Vagina (tissue), 2 donors: ENCODE measurements around the gene NIPA2. TPM values are rescaled to one million over a fixed set of nuclear protein-coding genes. Genes with fewer than 3 reads are reported as not detected.

Source experiments
- DNase-seq, 2 donors: peaks; one replicate each; pipeline ENCODE4 v3.0.0-alpha.2; 2017; ENCODE audit errors: extremely low spot score in 2 of 2
- H3K27ac ChIP-seq: fragments of 200-600 bp; sonication (generic); one replicate; pipeline ENCODE4 v1.5.1; 2019
- H3K27me3 ChIP-seq: fragments of 200-600 bp; sonication (generic); one replicate; pipeline ENCODE4 v1.5.1; 2019
- H3K36me3 ChIP-seq, 2 donors: fragments of 200-600 bp; sonication (generic); one replicate each; pipeline ENCODE4 v1.5.1; 2017 to 2019
- H3K4me1 ChIP-seq: fragments of 200-600 bp; sonication (generic); one replicate; pipeline ENCODE4 v1.5.1; 2019
- H3K4me3 ChIP-seq, 2 donors: fragments of 200-600 bp; sonication (generic); 1 replicate in 1 of 2; 2 replicates in 1 of 2; pipeline ENCODE4 v1.5.1; 2016 to 2019
- H3K9me3 ChIP-seq: fragments of 200-600 bp; sonication (generic); one replicate; pipeline ENCODE4 v1.5.1; 2019
- POLR2A ChIP-seq, 2 donors: fragments of 450-650 bp; IDR thresholded peaks; one replicate each; pipeline ENCODE4 v1.6.1; 2017; ENCODE audit warnings: antibody characterized with exemption in 2 of 2, mild to moderate bottlenecking in 2 of 2, moderate library complexity in 2 of 2
- POLR2AphosphoS5 ChIP-seq, 2 donors: sonication (generic); formaldehyde crosslinking; IDR thresholded peaks; one replicate each; pipeline ENCODE4 v1.9.0; 2017; ENCODE audit warnings: antibody characterized with exemption in 2 of 2, mild to moderate bottlenecking in 2 of 2, low read depth in 1 of 2; ENCODE audit not compliant: insufficient read depth in 1 of 2
- intact Hi-C: fragments of 100-400 bp; cut with DNase I; formaldehyde crosslinking; loops from one replicate; pipeline ENCODE4 v1.15.1; 2023
- total RNA-seq: library from RNA; depleted of rRNA; stranded (reverse); fragments of >200 nt; gene quantifications from one replicate; pipeline ENCODE4 v1.2.3, GENCODE V29; 2016
- TF ChIP-seq, protein P1 (sequence below), 3 experiments: fragments of 450-650 bp in 2 of 3; fragments of 200-600 bp in 1 of 3; sonication (generic) in 1 of 3; IDR thresholded peaks; one replicate each; pipeline ENCODE4 v1.5.1; 2017 to 2019; ENCODE audit warnings: antibody characterized with exemption in 3 of 3, mild to moderate bottlenecking in 2 of 3, moderate library complexity in 2 of 3

Gene NIPA2
- total RNA-seq, 1 donor from 2014 or later: 23.1 TPM

DNA sequence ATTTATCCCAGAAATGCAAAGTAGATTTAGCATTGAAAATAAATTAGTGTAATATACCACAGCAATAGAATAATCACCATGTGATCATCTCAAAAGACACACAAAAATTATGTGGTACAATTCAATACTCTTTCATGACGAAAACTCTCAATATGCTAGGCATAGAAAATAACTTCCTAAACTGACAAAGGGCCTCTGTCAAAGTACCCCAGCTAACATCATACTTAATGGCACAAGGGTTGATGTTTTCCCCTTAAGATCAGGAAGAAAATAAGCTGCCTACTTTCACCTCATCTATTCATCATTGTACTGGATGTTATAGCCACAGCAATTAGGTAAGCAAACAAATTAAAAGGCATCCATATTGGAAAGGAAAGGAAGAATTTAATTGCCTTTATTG lies 22.7 kb upstream of the NIPA2 start:
- intact Hi-C loops: no loop called here
- Histone ChIP-seq H3K4me1 (no peaks in the 10 kb centered on the region), H3K27ac (no peak overlapping the region), H3K4me3 (no peak overlapping the region), H3K27me3 (no peaks in the 10 kb centered on the region), H3K36me3 (peaks cover 0 to 6% of the 10 kb centered on the region in 2 donors), H3K9me3 (no peaks in the 10 kb centered on the region)
- DNase-seq: no peak
- TF ChIP-seq POLR2AphosphoS5 (IDR thresholded peaks at IDR 0.05; ENCODE audit: insufficient read depth in 1 of 2, low read depth in 1 of 2) (no peak), POLR2A (IDR thresholded peaks at IDR 0.05) (no peak)
- TF ChIP-seq, protein P1, sequence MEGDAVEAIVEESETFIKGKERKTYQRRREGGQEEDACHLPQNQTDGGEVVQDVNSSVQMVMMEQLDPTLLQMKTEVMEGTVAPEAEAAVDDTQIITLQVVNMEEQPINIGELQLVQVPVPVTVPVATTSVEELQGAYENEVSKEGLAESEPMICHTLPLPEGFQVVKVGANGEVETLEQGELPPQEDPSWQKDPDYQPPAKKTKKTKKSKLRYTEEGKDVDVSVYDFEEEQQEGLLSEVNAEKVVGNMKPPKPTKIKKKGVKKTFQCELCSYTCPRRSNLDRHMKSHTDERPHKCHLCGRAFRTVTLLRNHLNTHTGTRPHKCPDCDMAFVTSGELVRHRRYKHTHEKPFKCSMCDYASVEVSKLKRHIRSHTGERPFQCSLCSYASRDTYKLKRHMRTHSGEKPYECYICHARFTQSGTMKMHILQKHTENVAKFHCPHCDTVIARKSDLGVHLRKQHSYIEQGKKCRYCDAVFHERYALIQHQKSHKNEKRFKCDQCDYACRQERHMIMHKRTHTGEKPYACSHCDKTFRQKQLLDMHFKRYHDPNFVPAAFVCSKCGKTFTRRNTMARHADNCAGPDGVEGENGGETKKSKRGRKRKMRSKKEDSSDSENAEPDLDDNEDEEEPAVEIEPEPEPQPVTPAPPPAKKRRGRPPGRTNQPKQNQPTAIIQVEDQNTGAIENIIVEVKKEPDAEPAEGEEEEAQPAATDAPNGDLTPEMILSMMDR (IDR thresholded peaks at IDR 0.05): no peak

GRCh38 chr15:22819651-22820050 lies 18.8 kb upstream of the NIPA2 start:
- intact Hi-C loops: no loop called here
- Histone ChIP-seq H3K4me1 (no peaks in the 10 kb centered on the region), H3K4me3 (no peak overlapping the region), H3K9me3 (no peaks in the 10 kb centered on the region), H3K27me3 (no peaks in the 10 kb centered on the region), H3K27ac (no peak overlapping the region), H3K36me3 (peaks cover 0 to 39% of the 10 kb centered on the region in 2 donors)
- TF ChIP-seq, protein P1 (IDR thresholded peaks at IDR 0.05): no peak
- TF ChIP-seq POLR2AphosphoS5 (IDR thresholded peaks at IDR 0.05; ENCODE audit: insufficient read depth in 1 of 2, low read depth in 1 of 2): no peak
- TF ChIP-seq POLR2A (IDR thresholded peaks at IDR 0.05): no peak
- DNase-seq: no peak

DNA sequence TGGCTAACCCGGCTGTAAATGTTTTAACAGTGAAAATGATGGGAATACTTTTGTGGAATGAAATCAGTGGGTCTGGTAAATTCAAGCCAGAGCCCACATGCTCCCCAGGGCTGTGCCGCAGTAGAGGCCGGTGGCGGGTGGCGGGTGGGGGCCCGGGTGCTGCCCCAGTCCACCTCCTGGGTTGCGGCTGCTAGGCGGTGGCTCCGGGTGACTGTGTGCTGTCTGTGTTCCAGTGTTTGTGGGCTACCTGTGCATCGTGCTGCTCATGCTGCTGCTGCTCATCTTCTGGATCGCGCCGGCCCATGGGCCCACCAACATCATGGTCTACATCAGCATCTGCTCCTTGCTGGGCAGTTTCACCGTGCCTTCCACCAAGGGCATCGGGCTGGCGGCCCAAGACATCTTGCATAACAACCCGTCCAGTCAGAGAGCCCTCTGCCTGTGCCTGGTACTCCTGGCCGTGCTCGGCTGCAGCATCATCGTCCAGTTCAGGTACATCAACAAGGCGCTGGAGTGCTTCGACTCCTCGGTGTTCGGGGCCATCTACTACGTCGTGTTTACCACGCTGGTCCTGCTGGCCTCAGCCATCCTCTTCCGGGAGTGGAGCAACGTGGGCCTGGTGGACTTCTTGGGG lies 14.9 kb upstream of the NIPA2 start:
- H3K27ac ChIP-seq: no peak overlapping the region
- no peaks in the 10 kb centered on the region for H3K9me3 ChIP-seq
- no peak overlapping the region for H3K4me3 ChIP-seq
- no peaks in the 10 kb centered on the region for H3K4me1 ChIP-seq
- H3K27me3 ChIP-seq: no peaks in the 10 kb centered on the region
- intact Hi-C loops: no loop called here
- TF ChIP-seq POLR2A (IDR thresholded peaks at IDR 0.05): no peak
- no peak for TF ChIP-seq POLR2AphosphoS5 (IDR thresholded peaks at IDR 0.05; ENCODE audit: insufficient read depth in 1 of 2, low read depth in 1 of 2)
- TF ChIP-seq, protein P1 (IDR thresholded peaks at IDR 0.05): no peak
- no peak for DNase-seq
- peaks cover 0 to 48% of the 10 kb centered on the region in 2 donors for H3K36me3 ChIP-seq

DNA sequence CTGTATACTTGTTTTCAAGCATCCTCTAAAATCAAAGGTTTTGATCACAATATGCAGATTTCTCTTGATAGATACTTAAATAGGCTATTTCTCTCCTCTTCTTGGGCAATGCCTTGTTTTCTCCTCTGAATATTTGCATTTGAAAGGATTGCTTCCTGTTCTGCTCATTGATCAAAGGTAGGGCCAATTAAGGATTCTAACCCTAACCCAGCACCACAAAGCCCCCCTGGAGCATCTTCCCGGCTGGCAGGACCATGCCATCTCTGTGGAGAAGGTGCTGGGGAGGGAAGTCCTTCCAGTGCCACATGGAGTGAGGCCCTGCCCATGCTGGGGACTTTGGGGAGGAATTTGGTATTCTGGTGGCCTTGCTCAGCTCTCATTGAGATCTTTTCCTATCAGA lies 11.3 kb upstream of the NIPA2 start:
- H3K4me1 ChIP-seq: no peaks in the 10 kb centered on the region
- H3K36me3 ChIP-seq: peaks cover 0 to 30% of the 10 kb centered on the region in 2 donors
- TF ChIP-seq POLR2AphosphoS5 (IDR thresholded peaks at IDR 0.05; ENCODE audit: insufficient read depth in 1 of 2, low read depth in 1 of 2) (no peak), POLR2A (IDR thresholded peaks at IDR 0.05) (no peak)
- TF ChIP-seq, protein P1 (IDR thresholded peaks at IDR 0.05): no peak
- no peak overlapping the region for H3K4me3 ChIP-seq
- H3K27me3 ChIP-seq: no peaks in the 10 kb centered on the region
- intact Hi-C loops: no loop called here
- no peaks in the 10 kb centered on the region for H3K9me3 ChIP-seq
- DNase-seq: no peak
- no peak overlapping the region for H3K27ac ChIP-seq

GRCh38 chr15:22831473-22831872 lies 7.0 kb upstream of the NIPA2 start:
- Histone ChIP-seq H3K4me3 (no peak overlapping the region), H3K27ac (no peak overlapping the region), H3K4me1 (no peaks in the 10 kb centered on the region), H3K9me3 (no peaks in the 10 kb centered on the region), H3K27me3 (no peaks in the 10 kb centered on the region), H3K36me3 (no peaks in the 10 kb centered on the region)
- intact Hi-C loops: no loop called here
- TF ChIP-seq POLR2AphosphoS5 (IDR thresholded peaks at IDR 0.05; ENCODE audit: insufficient read depth in 1 of 2, low read depth in 1 of 2) (no peak), POLR2A (IDR thresholded peaks at IDR 0.05) (no peak)
- DNase-seq: no peak
